GM12878 (cell line): ENCODE results near the gene EIF1AD. TPM values are rescaled to one million over a fixed set of nuclear protein-coding genes. Genes with fewer than 3 reads are reported as not detected.

Experiments
- ATAC-seq: fragments of 200-7000 bp; cut with Tn5 transposase; 3 replicates; pipeline ENCODE4 v1.9.1; 2020; ENCODE audit warnings: mild to moderate bottlenecking, moderate library complexity
- BruUV-seq: library from RNA; stranded (reverse); fragments of 400-500 nt; replicated peaks from 2 replicates; lab custom pipeline; 2021; lab: Mats Ljungman, UMichigan
- CTCF ChIA-PET: fragments of 300-600 bp; sonication (Branson Sonifier 250); formaldehyde crosslinking; extraction: SDS; loops from one replicate; lab custom pipeline; 2021; ENCODE audit warnings: inconsistent platforms; lab: Yijun Ruan, JAX
- POLR2A ChIA-PET: fragments of 350-600 bp; formaldehyde crosslinking; extraction: SDS; loops from one replicate; lab custom pipeline; 2021; ENCODE audit warnings: inconsistent platforms; lab: Charles Lee
- RAD21 ChIA-PET: fragments of 300-600 bp; sonication (Branson Sonifier 250); formaldehyde crosslinking; loops from one replicate; lab custom pipeline; 2023; ENCODE audit warnings: antibody characterized with exemption; ENCODE audit not compliant: unreplicated experiment; lab: Charles Lee
- SMC1A ChIA-PET: fragments of 300-600 bp; sonication (Branson Sonifier 250); formaldehyde crosslinking; loops from one replicate; lab custom pipeline; 2023; ENCODE audit not compliant: unreplicated experiment, uncharacterized antibody; lab: Charles Lee
- DNase-seq: peaks from one replicate; pipeline ENCODE4 v3.0.0-alpha.2; 2011; ENCODE audit warnings: low read depth, low spot score
- FAIRE-seq: peaks from 3 replicates; lab custom pipeline; 2011; peaks lifted over from hg19 to GRCh38; lab: Jason Lieb, UNC
- H2AFZ ChIP-seq: 2 replicates; pipeline ENCODE4 v1.6.0; 2011; ENCODE audit warnings: low read depth, low read length, control low read depth; ENCODE audit not compliant: control insufficient read depth
- H3K27ac ChIP-seq: 2 replicates; pipeline ENCODE4 v1.5.1; 2011; ENCODE audit warnings: control low read depth; ENCODE audit not compliant: control insufficient read depth, insufficient read depth
- H3K27me3 ChIP-seq, 2 experiments: replicated peaks in 1 of 2; 2 replicates each; pipeline versions ENCODE4 v1.6.0 to v1.6.1; 2011; ENCODE audit warnings: low read length in 1 of 2; ENCODE audit not compliant: control insufficient read depth in 2 of 2, insufficient read depth in 2 of 2
- H3K36me3 ChIP-seq, 2 experiments: 2 replicates each; pipeline ENCODE4 v1.5.1; 2011; ENCODE audit warnings: low read length in 1 of 2; ENCODE audit not compliant: control insufficient read depth in 2 of 2, insufficient read depth in 2 of 2
- H3K4me1 ChIP-seq: 2 replicates; pipeline ENCODE4 v1.6.1; 2011; ENCODE audit warnings: mild to moderate bottlenecking, low read length, moderate library complexity, mixed read lengths; ENCODE audit not compliant: control insufficient read depth, insufficient read depth
- H3K4me2 ChIP-seq: 2 replicates; pipeline ENCODE4 v1.6.0; 2011; ENCODE audit warnings: control low read depth; ENCODE audit not compliant: control insufficient read depth, insufficient read depth
- H3K4me3 ChIP-seq: fragments of 200-600 bp; sonication (generic); 2 replicates; pipeline ENCODE4 v1.5.1; 2016
- H3K79me2 ChIP-seq: 2 replicates; pipeline ENCODE4 v1.6.0; 2011; ENCODE audit warnings: low read length; ENCODE audit not compliant: control insufficient read depth, insufficient read depth
- H3K9ac ChIP-seq: 2 replicates; pipeline ENCODE4 v1.8.0; 2011; ENCODE audit warnings: low read length, control low read depth, mixed read lengths; ENCODE audit not compliant: control insufficient read depth, insufficient read depth
- H3K9me3 ChIP-seq: replicated peaks from 3 replicates; pipeline ENCODE4 v1.5.1; 2011; ENCODE audit warnings: mild to moderate bottlenecking, low read length; ENCODE audit not compliant: control insufficient read depth, insufficient read depth
- H4K20me1 ChIP-seq: 2 replicates; pipeline ENCODE4 v1.6.0; 2011; ENCODE audit not compliant: control insufficient read depth, insufficient read depth
- ASH2L ChIP-seq: fragments of 300-600, 200-600 bp; sonication (generic); IDR thresholded peaks from 2 replicates; pipeline ENCODE4 v1.6.1; 2017; ENCODE audit warnings: low read depth, mild to moderate bottlenecking, borderline replicate concordance
- BHLHE40 ChIP-seq, 2 experiments: fragments of 450-650 bp in 1 of 2; IDR thresholded peaks; 2 replicates each; pipeline ENCODE4 v1.6.1; 2011 to 2017; ENCODE audit warnings: low read depth in 2 of 2, borderline replicate concordance in 1 of 2, improper control_type of control experiment in 1 of 2, low read length in 1 of 2, mild to moderate bottlenecking in 1 of 2
- BMI1 ChIP-seq: fragments of 450-650 bp; IDR thresholded peaks from 2 replicates; pipeline ENCODE4 v1.6.1; 2016; ENCODE audit warnings: mild to moderate bottlenecking, moderate library complexity, borderline replicate concordance
- CBX3 ChIP-seq: fragments of 200-600 bp; sonication (generic); IDR thresholded peaks from 2 replicates; pipeline ENCODE4 v1.6.1; 2016; ENCODE audit warnings: low read depth, borderline replicate concordance
- CHD1 ChIP-seq: IDR thresholded peaks from 2 replicates; pipeline ENCODE4 v1.6.1; 2012; ENCODE audit warnings: low read depth, low read length, improper control_type of control experiment
- CHD4 ChIP-seq: fragments of 200-600 bp; sonication (generic); IDR thresholded peaks from 2 replicates; pipeline ENCODE4 v1.6.1; 2016; ENCODE audit warnings: mild to moderate bottlenecking
- DPF2 ChIP-seq: fragments of 450-650 bp; IDR thresholded peaks from 2 replicates; pipeline ENCODE4 v1.6.1; 2017; ENCODE audit warnings: mild to moderate bottlenecking
- EZH2 ChIP-seq: IDR thresholded peaks from 2 replicates; pipeline ENCODE4 v1.6.1; 2012; ENCODE audit warnings: low read depth, mild to moderate bottlenecking, control low read depth, inconsistent platforms, low read length, borderline replicate concordance; ENCODE audit not compliant: control insufficient read depth
- MTA3 ChIP-seq: IDR thresholded peaks from 2 replicates; pipeline ENCODE4 v1.6.1; 2012; ENCODE audit warnings: low read length, inconsistent platforms, borderline replicate concordance
- NR2C1 ChIP-seq: fragments of 450-650 bp; IDR thresholded peaks from 2 replicates; pipeline ENCODE4 v1.6.1; 2017; ENCODE audit warnings: antibody characterized with exemption, mild to moderate bottlenecking, moderate library complexity
- NR2F1 ChIP-seq: fragments of 450-650 bp; conservative IDR thresholded peaks from 2 replicates; pipeline ENCODE4 v1.6.1; 2017; ENCODE audit warnings: mild to moderate bottlenecking
- RB1 ChIP-seq: fragments of 450-650 bp; formaldehyde crosslinking; IDR thresholded peaks from 2 replicates; pipeline ENCODE4 v1.6.1; 2017; ENCODE audit warnings: mild to moderate bottlenecking, borderline replicate concordance
- RELB ChIP-seq: fragments of 450-650 bp; IDR thresholded peaks from 2 replicates; pipeline ENCODE4 v1.6.1; 2017; ENCODE audit warnings: low read depth, mild to moderate bottlenecking, moderate library complexity
- SIN3A ChIP-seq: IDR thresholded peaks from 2 replicates; pipeline ENCODE4 v1.6.1; 2012; ENCODE audit warnings: low read depth, low read length, improper control_type of control experiment
- TCF3 ChIP-seq: IDR thresholded peaks from 2 replicates; pipeline ENCODE4 v1.6.1; 2012; ENCODE audit warnings: low read depth, mild to moderate bottlenecking, low read length, borderline replicate concordance; ENCODE audit not compliant: insufficient read depth
- WGBS: methylation state at CpG from one replicate; pipeline ENCODE4 v1.1.6; 2016; ENCODE audit warnings: low lambda C conversion rate; ENCODE audit not compliant: insufficient replicate concordance, insufficient coverage; ENCODE audit errors: missing lambda C conversion rate; 5-methylcytosine and 5-hydroxymethylcytosine counted together
- in situ Hi-C: fragments of 300-500 bp; cut with MboI; formaldehyde crosslinking; loops from 9 replicates; pipeline ENCODE4 v1.14.3; 2018; ENCODE audit warnings: mixed read lengths
- intact Hi-C: fragments of 100-400 bp; cut with micrococcal nuclease; formaldehyde crosslinking; loops from one replicate; pipeline ENCODE4 v1.14.2; 2022; ENCODE audit not compliant: unreplicated experiment
- polyA plus RNA-seq, 11 experiments: library from polyadenylated mRNA; depleted of rRNA in 4 of 11; unstranded in 6 of 11; stranded (reverse) in 5 of 11; fragments of >200 nt; fragmentation: Nextera tagmentation in 4 of 11; fragmentation: Illumina TruSeq in 1 of 11; extraction: Ambion mirVana in 4 of 11; extraction: Trizol in 1 of 11; gene quantifications; 1 replicate in 1 of 11; 2 replicates in 10 of 11; pipeline versions ENCODE4 v1.2.1 to v1.2.3, GENCODE V29; 2011 to 2016; ENCODE audit warnings: inconsistent platforms in 2 of 11, missing spikeins in 2 of 11, low read depth in 1 of 11
- total RNA-seq, 4 experiments: library from RNA; depleted of rRNA in 3 of 4; stranded (reverse); fragments of >200 nt in 3 of 4; fragmentation: Illumina TruSeq in 1 of 4; extraction: Trizol in 1 of 4; gene quantifications; 2 replicates each; pipeline versions ENCODE4 v1.2.1 to v1.2.3, GENCODE V29; 2013 to 2021
- TF ChIP-seq, protein P1 (sequence below): fragments of 450-650 bp; formaldehyde crosslinking; IDR thresholded peaks from 2 replicates; pipeline ENCODE4 v1.5.0; 2022; ENCODE audit warnings: mild to moderate bottlenecking, missing genetic modification characterization
- TF ChIP-seq, protein P2 (sequence below): IDR thresholded peaks from 2 replicates; pipeline ENCODE4 v1.6.1; 2012; ENCODE audit warnings: low read length, inconsistent platforms

The EIF1AD gene
- total and polyA plus RNA-seq, 10 of the 15 experiments (the other 5 are each of a cell fraction or from before 2014, with no cell fraction given): 31.6 to 56.8 (median 39.5) TPM

GRCh38 chr11:65958774-65959420, 43.1 kb downstream of the EIF1AD start (continued):
- TF ChIP-seq, protein P1, sequence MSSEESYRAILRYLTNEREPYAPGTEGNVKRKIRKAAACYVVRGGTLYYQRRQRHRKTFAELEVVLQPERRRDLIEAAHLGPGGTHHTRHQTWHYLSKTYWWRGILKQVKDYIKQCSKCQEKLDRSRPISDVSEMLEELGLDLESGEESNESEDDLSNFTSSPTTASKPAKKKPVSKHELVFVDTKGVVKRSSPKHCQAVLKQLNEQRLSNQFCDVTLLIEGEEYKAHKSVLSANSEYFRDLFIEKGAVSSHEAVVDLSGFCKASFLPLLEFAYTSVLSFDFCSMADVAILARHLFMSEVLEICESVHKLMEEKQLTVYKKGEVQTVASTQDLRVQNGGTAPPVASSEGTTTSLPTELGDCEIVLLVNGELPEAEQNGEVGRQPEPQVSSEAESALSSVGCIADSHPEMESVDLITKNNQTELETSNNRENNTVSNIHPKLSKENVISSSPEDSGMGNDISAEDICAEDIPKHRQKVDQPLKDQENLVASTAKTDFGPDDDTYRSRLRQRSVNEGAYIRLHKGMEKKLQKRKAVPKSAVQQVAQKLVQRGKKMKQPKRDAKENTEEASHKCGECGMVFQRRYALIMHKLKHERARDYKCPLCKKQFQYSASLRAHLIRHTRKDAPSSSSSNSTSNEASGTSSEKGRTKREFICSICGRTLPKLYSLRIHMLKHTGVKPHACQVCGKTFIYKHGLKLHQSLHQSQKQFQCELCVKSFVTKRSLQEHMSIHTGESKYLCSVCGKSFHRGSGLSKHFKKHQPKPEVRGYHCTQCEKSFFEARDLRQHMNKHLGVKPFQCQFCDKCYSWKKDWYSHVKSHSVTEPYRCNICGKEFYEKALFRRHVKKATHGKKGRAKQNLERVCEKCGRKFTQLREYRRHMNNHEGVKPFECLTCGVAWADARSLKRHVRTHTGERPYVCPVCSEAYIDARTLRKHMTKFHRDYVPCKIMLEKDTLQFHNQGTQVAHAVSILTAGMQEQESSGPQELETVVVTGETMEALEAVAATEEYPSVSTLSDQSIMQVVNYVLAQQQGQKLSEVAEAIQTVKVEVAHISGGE (CRISPR knock-in tag): no peak
- TF ChIP-seq CHD4: no peak
- TF ChIP-seq CHD1: no peak
- TF ChIP-seq RB1: no peak
- no peak for TF ChIP-seq BHLHE40 (IDR thresholded peaks at IDR 0.05; ENCODE audit: borderline replicate concordance in 1 of 2, low read depth in 2 of 2, low read length in 1 of 2)
- TF ChIP-seq MTA3: no peak
- no peak for TF ChIP-seq ASH2L

- H3K4me1 ChIP-seq: peaks cover 17% of the 10 kb centered on the region
- no peaks in the 10 kb centered on the region for H3K9me3 ChIP-seq
- FAIRE-seq: no peak
- peaks cover 22% of the 10 kb centered on the region for H3K79me2 ChIP-seq
- WGBS: 74% methylated on average over 4 of the region's 4 CpGs
- ChIA-PET CTCF (interaction anchor here (0.7 to 1.6 kb wide), 4 partner anchors 9 to 73 kb away, joined by 3 to 7 read pairs (median 4); no protein-coding TSS in a partner anchor), POLR2A (interaction anchor here (0.8 to 1.5 kb wide), 3 partner anchors 30 to 68 kb away, joined by 3 to 5 read pairs (median 3); partner anchors contain the start of genes BANF1 and CCDC85B), RAD21 (interaction anchor here (1.0 to 1.9 kb wide), 2 partner anchors 60 to 74 kb away, joined by 3 to 7 read pairs; no protein-coding TSS in a partner anchor), SMC1A (interaction anchor here (0.7 to 1.7 kb wide), 5 partner anchors 46 to 74 kb away, joined by 3 to 4 read pairs (median 3); partner anchors contain the start of gene CCDC85B)
- H3K9ac ChIP-seq: no peak overlapping the region
- no peaks in the 10 kb centered on the region for H4K20me1 ChIP-seq
- no TSS peak for BruUV-seq
- intact Hi-C loops: no loop called here
- no peak for DNase-seq
- H2AFZ ChIP-seq: no peak overlapping the region
- H3K27me3 ChIP-seq: no peaks in the 10 kb centered on the region
- no peak overlapping the region for H3K4me3 ChIP-seq
- H3K4me2 ChIP-seq: no peak overlapping the region
- no peak for ATAC-seq
- in situ Hi-C loops: no loop called here
- no peaks in the 10 kb centered on the region for H3K36me3 ChIP-seq
- no peak overlapping the region for H3K27ac ChIP-seq
- TF ChIP-seq CBX3 (no peak), SIN3A (no peak), TCF3 (no peak), RELB (no peak), NR2F1 (no peak), NR2C1 (no peak), BMI1 (no peak), EZH2 (no peak), DPF2 (no peak)
- TF ChIP-seq, protein P2, sequence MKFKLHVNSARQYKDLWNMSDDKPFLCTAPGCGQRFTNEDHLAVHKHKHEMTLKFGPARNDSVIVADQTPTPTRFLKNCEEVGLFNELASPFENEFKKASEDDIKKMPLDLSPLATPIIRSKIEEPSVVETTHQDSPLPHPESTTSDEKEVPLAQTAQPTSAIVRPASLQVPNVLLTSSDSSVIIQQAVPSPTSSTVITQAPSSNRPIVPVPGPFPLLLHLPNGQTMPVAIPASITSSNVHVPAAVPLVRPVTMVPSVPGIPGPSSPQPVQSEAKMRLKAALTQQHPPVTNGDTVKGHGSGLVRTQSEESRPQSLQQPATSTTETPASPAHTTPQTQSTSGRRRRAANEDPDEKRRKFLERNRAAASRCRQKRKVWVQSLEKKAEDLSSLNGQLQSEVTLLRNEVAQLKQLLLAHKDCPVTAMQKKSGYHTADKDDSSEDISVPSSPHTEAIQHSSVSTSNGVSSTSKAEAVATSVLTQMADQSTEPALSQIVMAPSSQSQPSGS: no peak
Measured at GRCh38 chr11:65958291-65958690, 43.7 kb downstream of the EIF1AD start.
